Right hindlimb (tissue), 1 donor: ENCODE results near the gene FGFR3.

Source experiments
- DNase-seq: peaks from one replicate; pipeline ENCODE4 v3.0.0-alpha.2; 2018

The FGFR3 gene

DNA sequence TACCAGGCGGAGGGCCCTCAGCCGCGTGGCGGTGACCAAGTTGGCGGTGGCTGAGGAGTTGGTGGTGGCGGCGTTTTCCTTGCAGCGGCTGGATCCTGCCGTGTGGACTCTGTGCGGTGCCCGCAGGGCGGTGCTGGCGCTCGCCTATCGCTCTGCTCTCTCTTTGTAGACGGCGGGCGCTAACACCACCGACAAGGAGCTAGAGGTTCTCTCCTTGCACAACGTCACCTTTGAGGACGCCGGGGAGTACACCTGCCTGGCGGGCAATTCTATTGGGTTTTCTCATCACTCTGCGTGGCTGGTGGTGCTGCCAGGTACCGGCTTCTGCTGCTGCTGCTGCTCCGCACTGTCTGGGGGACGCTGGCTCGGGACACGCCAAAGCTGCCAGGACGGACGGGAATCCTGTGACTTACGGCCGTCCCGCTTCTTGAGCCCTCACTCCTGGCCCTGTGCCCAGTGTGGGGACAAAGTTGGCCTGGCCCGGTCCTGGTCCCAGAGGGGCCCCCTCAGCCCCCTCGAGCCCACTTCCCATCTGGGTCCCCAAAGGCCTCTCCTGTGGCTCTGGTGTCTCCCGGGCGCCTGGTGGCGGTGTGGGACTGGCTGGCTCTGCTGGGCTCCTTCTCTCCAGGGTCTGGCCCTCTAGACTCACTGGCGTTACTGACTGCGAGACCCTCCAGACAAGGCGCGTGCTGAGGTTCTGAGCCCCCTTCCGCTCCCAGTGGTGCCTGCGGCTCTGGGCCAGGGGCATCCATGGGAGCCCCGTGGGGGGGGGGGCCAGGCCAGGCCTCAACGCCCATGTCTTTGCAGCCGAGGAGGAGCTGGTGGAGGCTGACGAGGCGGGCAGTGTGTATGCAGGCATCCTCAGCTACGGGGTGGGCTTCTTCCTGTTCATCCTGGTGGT, 10.7 kb downstream of the FGFR3 start:
- DNase-seq, result no peak

DNA sequence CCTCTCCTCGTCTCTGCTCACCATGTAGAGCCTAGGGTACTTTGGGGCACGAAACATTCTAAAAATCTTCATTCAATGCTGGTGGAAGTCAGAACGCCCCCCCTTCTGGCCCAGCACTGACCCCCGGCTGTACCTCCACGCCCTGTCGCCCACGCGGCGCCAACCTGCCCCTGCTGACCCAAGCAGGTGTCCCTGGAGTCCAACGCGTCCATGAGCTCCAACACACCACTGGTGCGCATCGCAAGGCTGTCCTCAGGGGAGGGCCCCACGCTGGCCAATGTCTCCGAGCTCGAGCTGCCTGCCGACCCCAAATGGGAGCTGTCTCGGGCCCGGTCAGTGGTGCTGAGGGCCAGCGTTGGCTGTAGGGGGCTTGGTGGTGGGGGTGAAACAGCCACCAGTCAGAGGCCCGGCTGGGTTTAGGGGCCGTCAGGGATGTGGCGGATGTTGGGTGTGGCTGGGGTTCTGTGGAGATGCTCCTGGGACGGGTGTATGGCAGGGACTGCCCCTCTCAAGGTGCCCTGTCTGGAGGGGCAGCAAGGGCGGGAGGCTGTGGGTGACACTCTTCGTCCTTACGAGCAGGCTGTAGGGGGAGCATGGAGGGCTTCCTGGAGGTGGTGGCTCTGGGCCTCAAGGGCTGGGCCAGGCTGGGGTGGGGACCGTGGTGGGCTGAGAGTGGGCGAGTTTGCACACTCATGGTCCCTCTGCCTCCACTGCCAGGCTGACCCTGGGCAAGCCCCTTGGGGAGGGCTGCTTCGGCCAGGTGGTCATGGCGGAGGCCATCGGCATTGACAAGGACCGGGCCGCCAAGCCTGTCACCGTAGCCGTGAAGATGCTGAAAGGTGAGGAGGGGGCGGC, 11.8 kb downstream of the FGFR3 start:
- DNase-seq, result no peak

GRCh38 chr4:1805493-1806222, 12.6 kb downstream of the FGFR3 start:
- no peak for DNase-seq

DNA sequence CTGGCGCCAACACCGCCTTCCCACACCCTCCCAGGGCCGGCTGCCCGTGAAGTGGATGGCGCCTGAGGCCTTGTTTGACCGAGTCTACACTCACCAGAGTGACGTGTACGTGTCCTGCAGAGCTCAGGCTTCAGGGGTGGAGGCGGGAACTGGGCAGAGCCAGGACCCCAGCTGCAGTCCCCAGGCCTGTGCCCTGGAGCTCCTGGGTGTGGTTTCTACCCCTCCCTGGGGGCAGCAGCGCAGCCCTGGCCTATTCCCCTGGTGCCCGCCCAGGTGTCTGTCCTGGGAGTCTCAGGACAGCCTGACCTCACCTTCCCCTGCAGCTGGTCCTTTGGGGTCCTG, 13.1 kb downstream of the FGFR3 start:
- no peak for DNase-seq

DNA sequence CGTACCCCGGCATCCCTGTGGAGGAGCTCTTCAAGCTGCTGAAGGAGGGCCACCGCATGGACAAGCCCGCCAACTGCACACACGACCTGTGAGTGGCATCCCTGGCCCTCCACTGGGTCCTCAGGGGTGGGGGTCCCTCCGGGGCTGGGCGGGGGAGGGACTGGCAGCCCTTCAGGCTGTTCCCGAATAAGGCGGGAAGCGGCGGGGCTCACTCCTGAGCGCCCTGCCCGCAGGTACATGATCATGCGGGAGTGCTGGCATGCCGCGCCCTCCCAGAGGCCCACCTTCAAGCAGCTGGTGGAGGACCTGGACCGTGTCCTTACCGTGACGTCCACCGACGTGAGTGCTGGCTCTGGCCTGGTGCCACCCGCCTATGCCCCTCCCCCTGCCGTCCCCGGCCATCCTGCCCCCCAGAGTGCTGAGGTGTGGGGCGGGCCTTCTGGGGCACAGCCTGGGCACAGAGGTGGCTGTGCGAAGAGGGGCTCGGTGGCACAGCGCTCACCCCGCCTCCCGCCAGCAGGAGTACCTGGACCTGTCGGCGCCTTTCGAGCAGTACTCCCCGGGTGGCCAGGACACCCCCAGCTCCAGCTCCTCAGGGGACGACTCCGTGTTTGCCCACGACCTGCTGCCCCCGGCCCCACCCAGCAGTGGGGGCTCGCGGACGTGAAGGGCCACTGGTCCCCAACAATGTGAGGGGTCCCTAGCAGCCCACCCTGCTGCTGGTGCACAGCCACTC, 13.7 kb downstream of the FGFR3 start:
- no peak for DNase-seq

GRCh38 chr4:1807332-1807777, 14.3 kb downstream of the FGFR3 start:
- no peak for DNase-seq

GRCh38 chr4:1808396-1808795, 15.3 kb downstream of the FGFR3 start:
- no peak for DNase-seq

DNA sequence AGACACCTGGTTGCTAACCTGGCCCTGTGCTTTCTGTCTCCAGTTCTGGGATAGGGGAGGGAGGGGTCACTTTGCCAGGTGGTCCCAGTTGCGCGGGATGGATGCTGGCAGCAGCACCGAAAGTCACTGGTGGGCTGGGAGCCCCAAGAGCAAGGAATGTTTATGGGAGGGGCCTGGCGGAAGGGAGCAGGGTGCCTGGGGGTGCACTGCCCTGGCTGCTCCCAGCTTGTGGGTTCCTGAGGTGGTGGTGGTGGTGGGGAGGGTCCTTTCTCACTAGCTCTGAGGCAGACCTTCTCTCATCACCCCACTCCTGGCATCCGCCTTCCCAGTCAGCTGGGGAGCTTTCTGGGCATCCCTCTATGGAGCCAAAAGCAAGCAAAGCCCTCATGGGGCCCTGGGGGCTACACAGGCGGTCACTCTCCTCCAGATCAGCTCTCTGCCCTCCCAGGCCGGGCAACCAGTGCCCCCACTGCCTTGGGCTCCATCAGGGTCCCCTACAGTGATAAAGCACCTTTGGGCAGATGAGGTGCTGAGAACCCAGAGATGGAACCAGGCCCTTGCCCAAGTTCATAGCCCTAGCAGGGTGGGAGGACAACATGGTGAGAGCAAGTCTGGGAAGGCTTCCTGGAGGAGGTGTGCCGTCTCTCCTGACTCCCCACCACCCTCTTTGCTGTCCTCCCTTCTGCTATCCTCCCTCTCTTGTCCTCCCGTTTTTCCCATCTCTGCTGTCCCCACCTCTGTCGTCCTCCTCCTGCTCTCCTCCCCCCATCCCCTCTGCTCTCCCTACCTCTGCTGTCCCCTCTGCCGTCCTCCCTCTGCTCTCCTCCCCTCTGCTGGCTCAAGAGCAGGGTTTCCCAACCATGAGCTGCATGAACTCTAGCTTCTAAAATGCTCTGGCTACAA, 16.0 kb downstream of the FGFR3 start:
- no peak for DNase-seq

DNA sequence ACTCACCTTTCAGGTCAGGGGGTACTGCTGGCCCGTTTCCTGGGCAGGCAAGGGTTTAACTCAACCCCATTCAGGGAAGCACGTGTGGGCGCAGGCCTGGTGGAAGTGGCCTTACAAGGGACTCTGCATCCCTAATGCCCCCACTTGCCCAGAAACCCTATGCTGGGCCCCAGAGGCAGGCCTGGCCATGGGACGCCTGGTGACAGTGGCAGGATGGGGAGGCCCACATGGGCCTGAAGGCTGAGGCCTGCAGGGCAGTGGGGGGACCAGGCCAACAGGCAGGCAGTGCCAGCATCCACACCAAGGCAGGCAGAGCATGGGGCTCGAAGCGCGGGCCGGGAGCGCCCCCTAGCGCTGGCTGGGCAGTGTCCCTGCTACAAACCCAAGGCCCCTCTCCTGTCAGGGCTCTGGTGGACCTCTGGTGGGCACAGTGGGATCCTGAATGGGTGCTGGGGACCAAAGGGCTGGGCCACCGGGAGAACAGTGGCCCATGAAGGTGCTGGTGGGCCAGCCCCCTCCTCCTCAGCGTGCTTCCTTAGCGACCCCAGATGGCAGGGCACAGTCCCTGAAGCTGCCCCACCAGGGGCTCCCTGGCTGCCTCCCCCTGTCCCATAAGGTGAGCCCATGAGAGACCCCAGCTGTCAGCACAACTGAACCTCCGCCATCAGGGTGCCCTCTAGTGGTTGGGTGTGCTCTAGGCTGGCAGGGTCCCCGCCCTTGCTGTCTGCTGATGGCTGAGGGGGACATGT, 16.8 kb downstream of the FGFR3 start:
- peak; percentile 82 for DNase-seq

DNA sequence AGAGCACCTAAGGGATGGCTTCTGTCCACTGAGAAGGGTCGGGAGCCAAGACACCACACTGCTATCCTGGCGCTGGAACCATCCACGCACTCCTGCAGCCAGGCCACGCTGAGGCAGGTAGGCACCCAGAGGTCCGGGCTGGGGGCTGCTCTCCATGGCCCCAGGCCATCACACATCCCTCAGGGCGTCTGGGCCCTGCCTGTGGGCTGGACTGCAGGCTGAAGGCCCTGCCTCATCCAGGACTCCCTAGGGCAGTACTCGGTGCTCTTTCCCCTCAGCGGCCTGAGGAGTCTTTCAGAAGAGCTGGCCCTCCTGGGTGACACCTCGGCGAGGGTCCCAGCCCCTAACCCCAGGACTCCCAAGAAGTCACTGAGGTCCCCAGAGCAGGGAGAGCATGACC, 17.7 kb downstream of the FGFR3 start:
- no peak for DNase-seq

DNA sequence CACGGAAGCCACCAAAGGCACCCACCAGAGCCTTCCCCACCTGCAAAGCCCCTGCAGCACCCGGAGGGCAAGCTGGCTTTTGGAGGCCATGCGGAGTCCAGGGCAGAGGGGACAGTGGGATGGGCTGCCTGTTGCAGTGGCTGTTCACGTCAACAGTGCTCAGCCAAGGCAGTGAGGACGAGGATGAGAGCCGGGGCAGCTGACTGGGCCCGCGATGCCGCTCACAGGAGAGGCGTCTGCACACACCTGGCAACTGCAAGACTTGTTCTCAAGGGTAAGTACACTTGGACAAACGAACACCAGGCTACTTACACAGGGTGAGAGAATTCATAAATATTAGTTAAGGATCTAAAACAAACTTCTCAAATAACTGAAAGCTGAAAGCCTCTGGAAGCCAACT, 19.6 kb downstream of the FGFR3 start:
- no peak for DNase-seq

DNA sequence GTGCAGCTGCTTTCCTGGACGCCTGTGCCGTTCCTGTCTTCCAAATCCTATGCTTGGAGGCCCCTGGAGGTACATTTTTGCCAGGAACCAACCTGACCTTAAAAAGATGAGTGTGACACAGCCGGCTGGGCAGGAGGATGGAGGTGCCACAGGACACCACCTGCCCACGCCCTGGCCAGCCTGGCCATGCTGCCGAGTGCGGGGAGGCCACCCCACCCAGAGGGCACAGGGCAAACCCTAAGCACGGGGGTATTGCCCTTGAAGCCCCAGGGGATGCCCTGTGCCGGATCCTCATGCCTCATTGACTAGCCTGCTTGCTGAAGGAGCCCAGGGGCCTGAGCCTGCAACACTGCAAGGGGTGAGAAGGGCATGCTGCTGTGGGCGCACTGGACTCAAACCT, 20.1 kb downstream of the FGFR3 start:
- DNase-seq, result no peak

DNA sequence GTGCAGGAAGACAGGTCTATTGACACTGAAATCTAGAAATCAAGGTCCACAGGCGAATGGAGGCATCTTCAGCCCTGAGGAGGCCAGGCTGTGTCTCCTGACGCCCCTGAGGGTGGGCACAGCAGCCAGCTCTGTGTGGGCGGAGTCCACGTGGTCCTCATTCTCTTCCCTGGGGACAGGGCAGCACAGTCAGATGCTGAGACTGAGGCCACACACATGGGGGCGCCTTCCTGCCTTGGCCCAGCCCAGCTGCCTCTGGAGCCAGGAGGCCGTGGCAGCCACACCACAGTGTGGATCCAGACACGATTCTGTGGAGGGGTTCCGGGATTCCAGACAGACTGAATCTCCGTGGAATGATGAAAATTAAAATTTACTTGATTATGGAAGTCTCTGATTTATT, 20.8 kb downstream of the FGFR3 start:
- no peak for DNase-seq

DNA sequence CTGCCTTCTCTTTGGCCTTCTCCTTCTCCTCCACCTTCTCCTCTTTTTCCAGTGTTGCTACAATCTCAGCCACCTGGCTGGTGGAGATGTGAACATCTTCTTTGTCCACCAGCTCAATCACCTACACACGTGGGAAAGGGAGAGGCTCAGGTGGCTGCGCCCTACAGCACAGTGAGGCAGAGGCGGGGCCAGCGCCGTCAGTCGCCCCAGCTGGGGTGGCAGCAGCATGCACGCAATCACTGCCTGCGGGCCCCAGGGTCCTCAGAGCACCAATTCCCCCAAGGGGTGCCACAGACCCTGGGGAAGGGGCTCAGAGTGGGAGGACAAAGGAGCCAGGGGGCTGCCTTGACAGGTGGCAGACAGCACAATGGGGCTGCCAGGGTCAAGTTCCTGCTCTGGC, 21.4 kb downstream of the FGFR3 start:
- DNase-seq, result no peak

GRCh38 chr4:1815096-1815996, 22.3 kb downstream of the FGFR3 start:
- DNase-seq, result peak; percentile 13

GRCh38 chr4:1815997-1816860, 23.1 kb downstream of the FGFR3 start:
- peak; percentile 25 for DNase-seq

DNA sequence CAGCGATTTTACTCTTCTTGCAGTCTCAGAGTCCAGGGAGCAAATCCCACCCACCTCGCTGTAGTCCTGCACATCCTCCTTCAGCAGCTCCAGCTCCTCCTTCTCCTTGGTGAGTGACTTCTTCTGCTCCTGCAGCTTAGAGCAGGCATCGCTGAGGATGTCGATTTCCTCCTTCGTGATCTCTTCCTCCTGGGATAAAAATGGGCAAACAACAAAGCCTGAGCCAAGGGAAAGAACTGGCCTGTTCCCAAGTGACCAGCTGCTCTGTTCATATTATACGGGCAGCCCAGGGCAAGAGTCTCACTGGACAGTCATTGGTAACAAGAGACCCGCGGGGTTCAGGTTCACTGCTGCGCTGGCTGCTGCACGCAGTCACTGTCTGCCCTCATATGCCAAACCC, 26.2 kb downstream of the FGFR3 start:
- no peak for DNase-seq

- no peak for DNase-seq
Measured at GRCh38 chr4:1819816-1820215, 26.7 kb downstream of the FGFR3 start.
